Ovary (tissue), 3 donors: ENCODE data around the gene MTFR1L.

ENCODE experiments used
- CTCF ChIP-seq, 3 donors: fragments of 450-650 bp in 2 of 3; fragments of 200-600 bp in 1 of 3; IDR thresholded peaks; one replicate each; pipeline versions ENCODE4 v1.5.1 to v1.8.0; 2016 to 2022; ENCODE audit warnings: antibody characterized with exemption in 3 of 3, mild to moderate bottlenecking in 1 of 3
- EP300 ChIP-seq: sonication (generic); formaldehyde crosslinking; IDR thresholded peaks from one replicate; pipeline ENCODE4 v1.6.1; 2017; ENCODE audit warnings: antibody characterized with exemption
- donor health status: DM: no; HTN: no; CAD: no.

- TF ChIP-seq EP300 (no peak), CTCF (IDR thresholded peaks at IDR 0.05) (no peak)
Observed at GRCh38 chr1:25799935-25800702, 19.6 kb upstream of the MTFR1L start, which contains the start of gene SELENON.
